K562 (cell line): ENCODE data around the gene NBEA. TPM values are rescaled to one million over a fixed set of nuclear protein-coding genes. Genes with fewer than 3 reads are reported as not detected.

Source experiments
- ATAC-seq: fragments of 200-7000 bp; cut with Tn5 transposase; 3 replicates; pipeline ENCODE4 v1.9.1; 2020; ENCODE audit warnings: moderate library complexity
- BruUV-seq: library from RNA; stranded (reverse); fragments of 400-500 nt; replicated peaks from 2 replicates; lab custom pipeline; 2021; lab: Mats Ljungman, UMichigan
- CTCF ChIA-PET: fragments of 300-600 bp; formaldehyde crosslinking; extraction: SDS; loops from one replicate; lab custom pipeline; 2021; ENCODE audit warnings: low intra/inter-chr PET ratio; lab: Yijun Ruan, JAX
- POLR2A ChIA-PET: fragments of 300-600, 350-650 bp; sonication (Branson Sonifier 250); formaldehyde crosslinking; extraction: SDS; loops from one replicate; lab custom pipeline; 2021; ENCODE audit warnings: antibody characterized with exemption, inconsistent platforms; lab: Yijun Ruan, JAX
- DNase-seq, 4 experiments: peaks; one replicate each; pipeline versions ENCODE4 v3.0.0 to v3.0.0-alpha.2; 2011 to 2018; ENCODE audit warnings: low spot score in 3 of 4, mixed read lengths in 3 of 4; ENCODE audit errors: extremely low read depth in 1 of 4
- FAIRE-seq: peaks from 2 replicates; lab custom pipeline; 2011; peaks lifted over from hg19 to GRCh38; lab: Jason Lieb, UNC
- H2AFZ ChIP-seq: 2 replicates; pipeline ENCODE4 v1.6.0; 2011; ENCODE audit warnings: low read depth, low read length, control low read depth, inconsistent platforms
- H3K27ac ChIP-seq: fragments of 200-600 bp; 3 replicates; pipeline ENCODE4 v1.8.0; 2011; ENCODE audit warnings: low read depth, mild to moderate bottlenecking, control low read depth, inconsistent platforms, low read length, moderate library complexity, mixed read lengths; ENCODE audit errors: extremely low read depth
- H3K27me3 ChIP-seq, 2 experiments: fragments of 300-600 bp in 1 of 2; 2 replicates in 1 of 2; 3 replicates in 1 of 2; pipeline versions ENCODE4 v1.6.0 to v1.8.0; 2011; ENCODE audit warnings: inconsistent platforms in 2 of 2, low read length in 2 of 2, mild to moderate bottlenecking in 1 of 2, mixed read lengths in 1 of 2, moderate library complexity in 1 of 2; ENCODE audit not compliant: control insufficient read depth in 2 of 2, insufficient read depth in 2 of 2
- H3K36me3 ChIP-seq: fragments of 300-600 bp; 3 replicates; pipeline ENCODE4 v1.8.0; 2011; ENCODE audit warnings: mild to moderate bottlenecking, low read length, inconsistent platforms; ENCODE audit not compliant: control insufficient read depth, insufficient read depth
- H3K4me1 ChIP-seq, 2 experiments: fragments of 200-600 bp in 1 of 2; replicated peaks in 1 of 2; 2 replicates in 1 of 2; 3 replicates in 1 of 2; pipeline versions ENCODE4 v1.5.1 to v1.8.0; 2011; ENCODE audit warnings: inconsistent platforms in 2 of 2, low read length in 2 of 2, mild to moderate bottlenecking in 1 of 2, mixed read lengths in 1 of 2, moderate library complexity in 1 of 2; ENCODE audit not compliant: control insufficient read depth in 2 of 2, insufficient read depth in 2 of 2
- H3K4me2 ChIP-seq: 2 replicates; pipeline ENCODE4 v1.6.1; 2011; ENCODE audit warnings: low read length, control low read depth, inconsistent platforms, mixed read lengths; ENCODE audit not compliant: insufficient read depth
- H3K4me3 ChIP-seq: fragments of 200-600 bp; sonication (generic), shearing (Covaris generic); 2 replicates; pipeline ENCODE4 v1.5.1; 2016; ENCODE audit warnings: control low read depth, inconsistent platforms
- H3K79me2 ChIP-seq: fragments of 200-600 bp; 3 replicates; pipeline ENCODE4 v1.8.0; 2011; ENCODE audit warnings: low read length, inconsistent platforms; ENCODE audit not compliant: control insufficient read depth, insufficient read depth
- H3K9ac ChIP-seq, 2 experiments: 2 replicates each; pipeline versions ENCODE4 v1.6.0 to v1.6.1; 2011; ENCODE audit warnings: low read depth in 2 of 2, low read length in 2 of 2, control low read depth in 1 of 2, inconsistent platforms in 1 of 2, mild to moderate bottlenecking in 1 of 2, mixed read lengths in 1 of 2; ENCODE audit not compliant: insufficient read depth in 1 of 2
- H3K9me1 ChIP-seq: one replicate; pipeline ENCODE4 v1.6.0; 2011; ENCODE audit warnings: inconsistent platforms, mild to moderate bottlenecking, low read length, moderate library complexity; ENCODE audit not compliant: control insufficient read depth, insufficient read depth
- H3K9me3 ChIP-seq: replicated peaks from 2 replicates; pipeline ENCODE4 v1.5.1; 2011; ENCODE audit warnings: low read depth, low read length, inconsistent platforms; ENCODE audit not compliant: control insufficient read depth, insufficient read depth
- H4K20me1 ChIP-seq: replicated peaks from 2 replicates; pipeline ENCODE4 v1.6.1; 2011; ENCODE audit warnings: low read length, inconsistent platforms, mixed read lengths; ENCODE audit not compliant: control insufficient read depth, insufficient read depth
- BCL6 ChIP-seq: fragments of 250-450 bp; sonication (Bioruptor Pico); IDR thresholded peaks from 2 replicates; pipeline ENCODE4 v1.4.0; 2020
- BHLHE40 ChIP-seq: IDR thresholded peaks from 2 replicates; pipeline ENCODE4 v1.6.1; 2011; ENCODE audit warnings: low read length, improper control_type of control experiment
- CCNT2 ChIP-seq: IDR thresholded peaks from 2 replicates; pipeline ENCODE4 v1.6.1; 2011; ENCODE audit warnings: borderline replicate concordance, low read depth, mild to moderate bottlenecking, moderate library complexity, mixed read lengths, low read length; ENCODE audit not compliant: insufficient read length; ENCODE audit errors: extremely low read depth
- HNRNPH1 ChIP-seq: fragments of 200-400 bp; formaldehyde crosslinking; optimal IDR thresholded peaks from 2 replicates; pipeline ENCODE3; 2017; ENCODE audit warnings: low read depth, mild to moderate bottlenecking, low read length, moderate library complexity
- MAZ ChIP-seq, 2 experiments: fragments of 450-650 bp in 1 of 2; sonication (generic) in 1 of 2; formaldehyde crosslinking; IDR thresholded peaks in 1 of 2; conservative IDR thresholded peaks in 1 of 2; 2 replicates each; pipeline versions ENCODE4 v1.4.0 to v1.5.0; 2020; ENCODE audit warnings: mild to moderate bottlenecking in 1 of 2, missing genetic modification reagents in 1 of 2
- MXI1 ChIP-seq: IDR thresholded peaks from 2 replicates; pipeline ENCODE4 v1.6.1; 2011; ENCODE audit warnings: low read depth, mild to moderate bottlenecking, improper control_type of control experiment, low read length
- MYC ChIP-seq, 2 experiments: fragments of 250-450 bp in 1 of 2; sonication (Bioruptor Pico) in 1 of 2; IDR thresholded peaks; 2 replicates each; pipeline versions ENCODE4 v1.5.1 to v1.6.1; 2012 to 2021; ENCODE audit warnings: low read depth in 2 of 2, borderline replicate concordance in 1 of 2, improper control_type of control experiment in 1 of 2, low read length in 1 of 2, mild to moderate bottlenecking in 1 of 2, moderate library complexity in 1 of 2
- NCOA4 ChIP-seq: fragments of 450-650 bp; IDR thresholded peaks from 2 replicates; pipeline ENCODE4 v1.6.1; 2018; ENCODE audit warnings: mild to moderate bottlenecking; ENCODE audit not compliant: partially characterized antibody
- PTRF ChIP-seq: fragments of 450-650 bp; IDR thresholded peaks from 2 replicates; pipeline ENCODE4 v1.6.1; 2016; ENCODE audit warnings: mild to moderate bottlenecking, missing genetic modification characterization, missing compliant biosample characterization
- TAF9B ChIP-seq: fragments of 450-650 bp; IDR thresholded peaks from 2 replicates; pipeline ENCODE4 v1.6.1; 2018; ENCODE audit warnings: mild to moderate bottlenecking; ENCODE audit not compliant: partially characterized antibody
- TCF7L2 ChIP-seq: fragments of 150-350 bp; IDR thresholded peaks from 2 replicates; pipeline ENCODE4 v1.6.1; 2016; ENCODE audit warnings: low read depth, mild to moderate bottlenecking, low read length, moderate library complexity
- ZNF274 ChIP-seq: IDR thresholded peaks from 2 replicates; pipeline ENCODE4 v1.6.1; 2011; ENCODE audit warnings: low read depth, mild to moderate bottlenecking, low read length, moderate library complexity, borderline replicate concordance
- WGBS: fragments of 100-300 bp; shearing (Covaris generic); methylation state at CpG from one replicate; pipeline ENCODE4 v1.1.6; 2016; ENCODE audit warnings: low coverage, mixed read lengths; ENCODE audit not compliant: insufficient coverage; ENCODE audit errors: missing lambda C conversion rate; 5-methylcytosine and 5-hydroxymethylcytosine counted together
- in situ Hi-C: fragments of 300-500 bp; cut with MboI; formaldehyde crosslinking; loops from 4 replicates; pipeline ENCODE4 v1.15.0; 2018; ENCODE audit warnings: inconsistent platforms, mixed read lengths
- intact Hi-C: fragments of 100-400 bp; cut with micrococcal nuclease; formaldehyde crosslinking; loops from 2 replicates; pipeline ENCODE4 v1.14.2; 2022
- polyA plus RNA-seq, 8 experiments: library from polyadenylated mRNA; depleted of rRNA in 4 of 8; stranded (reverse) in 5 of 8; unstranded in 3 of 8; fragments of >200 nt; fragmentation: Nextera tagmentation in 2 of 8; fragmentation: Illumina TruSeq in 1 of 8; extraction: Ambion mirVana in 2 of 8; extraction: Trizol in 1 of 8; gene quantifications; 2 replicates each; pipeline versions ENCODE4 v1.2.1 to v1.2.3, GENCODE V29; 2011 to 2014; ENCODE audit warnings: inconsistent platforms in 1 of 8, missing spikeins in 1 of 8
- total RNA-seq, 7 experiments: library from RNA; depleted of rRNA in 6 of 7; stranded (reverse); fragments of >200 nt in 6 of 7; fragmentation: Illumina TruSeq in 2 of 7; extraction: Trizol in 2 of 7; gene quantifications; 2 replicates each; pipeline versions ENCODE4 v1.2.1 to v1.2.3, GENCODE V29; 2011 to 2021; ENCODE audit warnings: low replicate concordance in 1 of 7
- TF ChIP-seq, protein P1 (sequence below): sonication (generic); formaldehyde crosslinking; IDR thresholded peaks from 2 replicates; pipeline ENCODE4 v1.8.0; 2022; ENCODE audit warnings: mild to moderate bottlenecking, low read depth, missing genetic modification reagents

The NBEA gene
- total and polyA plus RNA-seq, 9 of the 15 experiments (the other 6 are each of a cell fraction or from before 2014, with no cell fraction given): 0.03 to 0.94 (median 0.05) TPM; not detected in 2

DNA sequence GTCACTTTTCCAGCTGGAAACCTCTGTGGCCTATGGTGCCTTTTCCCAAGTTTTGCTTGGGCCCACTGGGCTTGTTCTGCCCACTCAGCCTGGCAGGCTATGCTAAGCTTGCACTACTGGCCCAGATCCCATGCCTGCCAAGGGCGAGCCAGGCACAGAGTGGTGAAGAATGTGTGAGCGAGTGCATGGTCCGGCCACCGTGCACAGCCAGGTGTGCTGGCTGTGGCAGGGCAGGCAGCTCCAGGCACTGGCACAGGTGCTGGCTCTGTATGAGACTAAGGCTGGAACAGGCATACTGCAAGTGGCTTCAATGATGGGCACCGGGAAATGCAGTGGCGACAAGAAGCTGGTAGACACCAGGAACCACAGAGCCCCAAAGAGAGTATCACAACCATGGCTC, 584.5 kb downstream of the NBEA start:
- no peak for ATAC-seq
- CTCF ChIA-PET: no interaction called here

More for the DNA sequence above, 584.5 kb downstream of the NBEA start:
- no peaks in the 10 kb centered on the region for H3K27me3 ChIP-seq
- no peaks in the 10 kb centered on the region for H3K79me2 ChIP-seq
- no peaks in the 10 kb centered on the region for H3K36me3 ChIP-seq
- H3K4me1 ChIP-seq: no peaks in the 10 kb centered on the region
- H3K27ac ChIP-seq: no peak overlapping the region
- intact Hi-C loops (no loop called here), in situ Hi-C loops (no loop called here)
- POLR2A ChIA-PET: no interaction called here
- no peak overlapping the region for H2AFZ ChIP-seq
- no TSS peak for BruUV-seq
- TF ChIP-seq, protein P1, sequence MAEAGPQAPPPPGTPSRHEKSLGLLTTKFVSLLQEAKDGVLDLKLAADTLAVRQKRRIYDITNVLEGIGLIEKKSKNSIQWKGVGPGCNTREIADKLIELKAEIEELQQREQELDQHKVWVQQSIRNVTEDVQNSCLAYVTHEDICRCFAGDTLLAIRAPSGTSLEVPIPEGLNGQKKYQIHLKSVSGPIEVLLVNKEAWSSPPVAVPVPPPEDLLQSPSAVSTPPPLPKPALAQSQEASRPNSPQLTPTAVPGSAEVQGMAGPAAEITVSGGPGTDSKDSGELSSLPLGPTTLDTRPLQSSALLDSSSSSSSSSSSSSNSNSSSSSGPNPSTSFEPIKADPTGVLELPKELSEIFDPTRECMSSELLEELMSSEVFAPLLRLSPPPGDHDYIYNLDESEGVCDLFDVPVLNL (CRISPR knock-in tag): no peak
- TF ChIP-seq MAZ (CRISPR knock-in tag; conservative IDR thresholded peaks at IDR 0.05 in 1 of 2, IDR thresholded peaks at IDR 0.05 in 1 of 2) (no peak), TCF7L2 (no peak), BCL6 (no peak), NCOA4 (no peak), CCNT2 (no peak), TAF9B (no peak), MYC (IDR thresholded peaks at IDR 0.05; ENCODE audit: low read depth, low read length) (no peak), MYC (CRISPR knock-in tag; IDR thresholded peaks at IDR 0.05; ENCODE audit: borderline replicate concordance, low read depth) (no peak), HNRNPH1 (no peak), BHLHE40 (no peak), ZNF274 (no peak), MXI1 (no peak), PTRF (tag) (no peak)
- FAIRE-seq (no peak), DNase-seq (no peak)
- WGBS: 0% methylated on average over 5 of the region's 6 CpGs
- H3K4me3 ChIP-seq: no peak overlapping the region
- no peaks in the 10 kb centered on the region for H3K9me1 ChIP-seq
- H4K20me1 ChIP-seq: no peaks in the 10 kb centered on the region
- H3K4me2 ChIP-seq: no peak overlapping the region
- H3K9me3 ChIP-seq: no peaks in the 10 kb centered on the region
- H3K9ac ChIP-seq: no peak overlapping the region
